Left colon (tissue), 2 donors: ENCODE data around the gene GYPC. TPM values are rescaled to one million over a fixed set of nuclear protein-coding genes. Genes with fewer than 3 reads are reported as not detected.
"Not testable (repeated sequence)": the region's sequence is repeated elsewhere in the genome, so short reads cannot be mapped to it uniquely, and the experiment has no call there.

Source experiments
- ATAC-seq: fragments of 200-7000 bp; cut with Tn5 transposase; one replicate; pipeline ENCODE4 v1.9.1; 2020; ENCODE audit warnings: mild to moderate bottlenecking, moderate library complexity
- DNase-seq, 2 donors: peaks; one replicate each; pipeline ENCODE4 v3.0.0-alpha.2; 2020
- intact Hi-C, 2 donors: fragments of 100-400 bp; cut with DNase I in 1 of 2; cut with micrococcal nuclease in 1 of 2; formaldehyde crosslinking; loops; one replicate each; pipeline versions ENCODE4 v1.11.2 to v1.14.0; 2022; cut with DNase I, micrococcal nuclease
- total RNA-seq, 2 donors: library from RNA; stranded (reverse); fragmentation: NEBNext Ultra II Directional; extraction: Animal tissue kit (Norgen Biotek cat#: 25700); gene quantifications; one replicate each; pipeline ENCODE4 v1.2.1, GENCODE V29; 2021
- donor health status: DM: no; HTN: no; CAD: no.
- donor health status: DM: yes; HTN: yes; CAD: no.

GYPC gene
- total RNA-seq, 2 donors from 2014 or later = 7.2 to 20.5 TPM

GRCh38 chr2:126687503-126687902 lies 31.5 kb downstream of the GYPC start:
- ATAC-seq (no peak), DNase-seq (no peak)
- intact Hi-C loops = no loop called here

- intact Hi-C loops, DNase-seq, ATAC-seq: not testable (repeated sequence)
Observed at GRCh38 chr2:126688594-126688993, 32.6 kb downstream of the GYPC start.

GRCh38 chr2:126692241-126692640 lies 36.3 kb downstream of the GYPC start:
- ATAC-seq, DNase-seq, intact Hi-C loops: not testable (repeated sequence)

GRCh38 chr2:126692934-126693592 lies 37.1 kb downstream of the GYPC start:
- intact Hi-C loops, DNase-seq, ATAC-seq: not testable (repeated sequence)

- intact Hi-C loops = no loop called here
- ATAC-seq (no peak), DNase-seq (no peak)
Observed at GRCh38 chr2:126696644-126697520, 40.9 kb downstream of the GYPC start.

- ATAC-seq (no peak), DNase-seq (no peak)
- intact Hi-C loops = no loop called here
Observed at GRCh38 chr2:126698376-126698775, 42.4 kb downstream of the GYPC start.

- ATAC-seq = no peak
- intact Hi-C loops = no loop called here
- DNase-seq = no peak
Observed at GRCh38 chr2:126699018-126699417, 43.1 kb downstream of the GYPC start.

GRCh38 chr2:126699716-126700581 lies 44.0 kb downstream of the GYPC start:
- intact Hi-C loops = no loop called here
- DNase-seq (no peak), ATAC-seq (no peak)

GRCh38 chr2:126700677-126701076 lies 44.7 kb downstream of the GYPC start:
- intact Hi-C loops = no loop called here
- DNase-seq = no peak
- ATAC-seq = no peak

- ATAC-seq (no peak), DNase-seq (no peak)
- intact Hi-C loops = no loop called here
Observed at GRCh38 chr2:126703311-126703710, 47.4 kb downstream of the GYPC start.

GRCh38 chr2:126704434-126705160 lies 48.6 kb downstream of the GYPC start:
- DNase-seq (no peak), ATAC-seq (no peak)
- intact Hi-C loops = no loop called here

GRCh38 chr2:126707191-126707590 lies 51.2 kb downstream of the GYPC start:
- DNase-seq = no peak
- no peak for ATAC-seq
- intact Hi-C loops = no loop called here

GRCh38 chr2:126707941-126708340 lies 52.0 kb downstream of the GYPC start:
- ATAC-seq (no peak), DNase-seq (no peak)
- intact Hi-C loops = no loop called here

GRCh38 chr2:126714191-126714965 lies 58.4 kb downstream of the GYPC start:
- ATAC-seq (peak; percentile 44), DNase-seq (no peak)
- intact Hi-C loops = no loop called here

- no peak for ATAC-seq
- DNase-seq = no peak
- intact Hi-C loops = no loop called here
Observed at GRCh38 chr2:126715111-126715510, 59.2 kb downstream of the GYPC start.

- ATAC-seq = no peak
- intact Hi-C loops = no loop called here
- no peak for DNase-seq
Observed at GRCh38 chr2:126715576-126716406, 59.8 kb downstream of the GYPC start.

- intact Hi-C loops, DNase-seq, ATAC-seq: not testable (repeated sequence)
Observed at GRCh38 chr2:126717277-126717676, 61.3 kb downstream of the GYPC start.
